ENCODE results near the gene DOCK9. TPM values are rescaled to one million over a fixed set of nuclear protein-coding genes. Genes with fewer than 3 reads are reported as not detected.

The DOCK9 gene
- total RNA-seq, 1 experiment from 2014 or later: 4.5 TPM

GRCh38 chr13:99008577-99008976, 30.7 kb upstream of the DOCK9 start:
- H3K27ac ChIP-seq (ENCODE audit: low read depth, low read length, poor library complexity, severe bottlenecking): no peak overlapping the region
- ChIA-PET CTCF (no interaction called here), POLR2A (ENCODE audit: low non-redundant PET) (no interaction called here)
- H3K4me1 ChIP-seq (ENCODE audit: insufficient read depth, low read length, poor library complexity, severe bottlenecking): no peaks in the 10 kb centered on the region
- no TSS peak for BruUV-seq (replicated peaks)
- H3K27me3 ChIP-seq (replicated peaks; ENCODE audit: insufficient read depth, low read depth, low read length, poor library complexity): no peaks in the 10 kb centered on the region
- no peak overlapping the region for H3K4me3 ChIP-seq (ENCODE audit: low read depth, low read length, poor library complexity, severe bottlenecking)
- H3K36me3 ChIP-seq (ENCODE audit: insufficient read depth, low read length, poor library complexity, severe bottlenecking): no peaks in the 10 kb centered on the region
- no peak for TF ChIP-seq CTCF (conservative IDR thresholded peaks at IDR 0.05; ENCODE audit: low read depth, low read length)
- no peak for TF ChIP-seq EZH2 (IDR thresholded peaks at IDR 0.05; ENCODE audit: borderline replicate concordance, low read depth, low read length, poor library complexity, severe bottlenecking)
- intact Hi-C loops (cut with micrococcal nuclease; ENCODE audit: unreplicated experiment): no loop called here
- no peak for DNase-seq (ENCODE audit: low spot score)
- H3K9me3 ChIP-seq (ENCODE audit: low read depth, low read length, poor library complexity, severe bottlenecking): no peaks in the 10 kb centered on the region

GRCh38 chr13:99007414-99007986, 29.6 kb upstream of the DOCK9 start:
- Histone ChIP-seq H3K9me3 (ENCODE audit: low read depth, low read length, poor library complexity, severe bottlenecking) (no peaks in the 10 kb centered on the region), H3K4me3 (ENCODE audit: low read depth, low read length, poor library complexity, severe bottlenecking) (no peak overlapping the region), H3K36me3 (ENCODE audit: insufficient read depth, low read length, poor library complexity, severe bottlenecking) (no peaks in the 10 kb centered on the region), H3K4me1 (ENCODE audit: insufficient read depth, low read length, poor library complexity, severe bottlenecking) (no peaks in the 10 kb centered on the region), H3K27me3 (replicated peaks; ENCODE audit: insufficient read depth, low read depth, low read length, poor library complexity) (no peaks in the 10 kb centered on the region), H3K27ac (ENCODE audit: low read depth, low read length, poor library complexity, severe bottlenecking) (no peak overlapping the region)
- no peak for DNase-seq (ENCODE audit: low spot score)
- POLR2A ChIA-PET (ENCODE audit: low non-redundant PET): no interaction called here
- no TSS peak for BruUV-seq (replicated peaks)
- no peak for TF ChIP-seq CTCF (conservative IDR thresholded peaks at IDR 0.05; ENCODE audit: low read depth, low read length)
- no peak for TF ChIP-seq EZH2 (IDR thresholded peaks at IDR 0.05; ENCODE audit: borderline replicate concordance, low read depth, low read length, poor library complexity, severe bottlenecking)
- intact Hi-C loops (cut with micrococcal nuclease; ENCODE audit: unreplicated experiment): no loop called here
- CTCF ChIA-PET: no interaction called here

- Histone ChIP-seq H3K4me1 (ENCODE audit: insufficient read depth, low read length, poor library complexity, severe bottlenecking) (no peaks in the 10 kb centered on the region), H3K27me3 (replicated peaks; ENCODE audit: insufficient read depth, low read depth, low read length, poor library complexity) (no peaks in the 10 kb centered on the region), H3K9me3 (ENCODE audit: low read depth, low read length, poor library complexity, severe bottlenecking) (no peaks in the 10 kb centered on the region), H3K36me3 (ENCODE audit: insufficient read depth, low read length, poor library complexity, severe bottlenecking) (no peaks in the 10 kb centered on the region), H3K27ac (ENCODE audit: low read depth, low read length, poor library complexity, severe bottlenecking) (no peak overlapping the region), H3K4me3 (ENCODE audit: low read depth, low read length, poor library complexity, severe bottlenecking) (no peak overlapping the region)
- no peak for DNase-seq (ENCODE audit: low spot score)
- ChIA-PET POLR2A (ENCODE audit: low non-redundant PET) (no interaction called here), CTCF (no interaction called here)
- no TSS peak for BruUV-seq (replicated peaks)
- no peak for TF ChIP-seq EZH2 (IDR thresholded peaks at IDR 0.05; ENCODE audit: borderline replicate concordance, low read depth, low read length, poor library complexity, severe bottlenecking)
- no peak for TF ChIP-seq CTCF (conservative IDR thresholded peaks at IDR 0.05; ENCODE audit: low read depth, low read length)
- intact Hi-C loops (cut with micrococcal nuclease; ENCODE audit: unreplicated experiment): no loop called here
These were observed 27.7 kb upstream of the DOCK9 start for GRCh38 chr13:99005609-99006008.

Measured in A673 (cell line).